HepG2 (cell line): ENCODE measurements around the gene RARS2. TPM values are rescaled to one million over a fixed set of nuclear protein-coding genes. Genes with fewer than 3 reads are reported as not detected.

Experiments used
- CBX2 ChIP-seq, 2 experiments: fragments of 200-600 bp in 1 of 2; sonication (generic); formaldehyde crosslinking in 1 of 2; IDR thresholded peaks; 2 replicates each; pipeline versions ENCODE4 v1.7.0 to v1.8.1; 2018 to 2022; ENCODE audit warnings: low read depth in 2 of 2, low read length in 1 of 2, mild to moderate bottlenecking in 1 of 2, missing genetic modification reagents in 1 of 2
- CC2D1A ChIP-seq: sonication (generic); formaldehyde crosslinking; IDR thresholded peaks from 2 replicates; pipeline ENCODE4 v1.8.1; 2023; ENCODE audit warnings: mild to moderate bottlenecking, missing genetic modification reagents
- CENPX ChIP-seq: sonication (generic); formaldehyde crosslinking; IDR thresholded peaks from 2 replicates; pipeline ENCODE4 v1.9.0; 2021; ENCODE audit warnings: mild to moderate bottlenecking, missing genetic modification reagents, moderate library complexity
- CHD4 ChIP-seq: fragments of 200-600 bp; sonication (generic); IDR thresholded peaks from 2 replicates; pipeline ENCODE4 v1.7.0; 2017; ENCODE audit warnings: mild to moderate bottlenecking, low read length, borderline replicate concordance
- EEA1 ChIP-seq: sonication (generic); formaldehyde crosslinking; IDR thresholded peaks from 2 replicates; pipeline ENCODE4 v1.5.1; 2020; ENCODE audit warnings: mild to moderate bottlenecking, missing genetic modification reagents, borderline replicate concordance
- EHMT2 ChIP-seq: fragments of 200-600 bp; sonication (generic); IDR thresholded peaks from 2 replicates; pipeline ENCODE4 v1.7.0; 2017; ENCODE audit warnings: antibody characterized with exemption, low read depth, low read length, borderline replicate concordance
- JUN ChIP-seq: sonication (generic); formaldehyde crosslinking; IDR thresholded peaks from 2 replicates; pipeline ENCODE4 v1.4.0; 2020; ENCODE audit warnings: mild to moderate bottlenecking, missing genetic modification reagents
- MED13 ChIP-seq: sonication (generic); formaldehyde crosslinking; IDR thresholded peaks from 2 replicates; pipeline ENCODE4 v1.5.0; 2020; ENCODE audit warnings: missing genetic modification reagents
- MED8 ChIP-seq: sonication (generic); formaldehyde crosslinking; IDR thresholded peaks from 2 replicates; pipeline ENCODE4 v1.8.1; 2023; ENCODE audit warnings: mild to moderate bottlenecking, missing genetic modification reagents; ENCODE audit not compliant: insufficient replicate concordance
- MTF2 ChIP-seq: sonication (generic); formaldehyde crosslinking; IDR thresholded peaks from 2 replicates; pipeline ENCODE4 v1.5.0; 2020; ENCODE audit warnings: missing genetic modification reagents, borderline replicate concordance
- NR2C2 ChIP-seq: sonication (generic); formaldehyde crosslinking; IDR thresholded peaks from 2 replicates; pipeline ENCODE4 v1.4.0; 2020; ENCODE audit warnings: missing genetic modification reagents, mild to moderate bottlenecking, moderate library complexity, borderline replicate concordance
- POLR2A ChIP-seq, 2 experiments: IDR thresholded peaks; 2 replicates each; pipeline ENCODE4 v1.6.1; 2011; ENCODE audit warnings: low read depth in 2 of 2, low read length in 2 of 2, mild to moderate bottlenecking in 1 of 2, moderate library complexity in 1 of 2; ENCODE audit not compliant: insufficient read depth in 1 of 2
- POLR2G ChIP-seq: fragments of 200-400 bp; formaldehyde crosslinking; IDR thresholded peaks from 2 replicates; pipeline ENCODE4 v1.6.1; 2018; ENCODE audit warnings: mild to moderate bottlenecking, low read depth, low read length, moderate library complexity
- TARDBP ChIP-seq: sonication (generic); formaldehyde crosslinking; IDR thresholded peaks from 2 replicates; pipeline ENCODE4 v1.8.0; 2022; ENCODE audit warnings: mild to moderate bottlenecking, missing genetic modification reagents
- TBL1XR1 ChIP-seq: fragments of 150-350 bp; IDR thresholded peaks from 2 replicates; pipeline ENCODE4 v1.6.1; 2014; ENCODE audit warnings: borderline replicate concordance, low read length; ENCODE audit not compliant: partially characterized antibody
- ZFP1 ChIP-seq: IDR thresholded peaks from 2 replicates; pipeline ENCODE4 v1.6.1; 2016
- ZNF180 ChIP-seq: sonication (generic); formaldehyde crosslinking; IDR thresholded peaks from 2 replicates; pipeline ENCODE4 v1.4.0; 2020; ENCODE audit warnings: low read depth, missing genetic modification reagents, borderline replicate concordance
- ZNF253 ChIP-seq: sonication (generic); formaldehyde crosslinking; IDR thresholded peaks from 2 replicates; pipeline ENCODE4 v1.8.0; 2022; ENCODE audit warnings: mild to moderate bottlenecking, missing genetic modification reagents, borderline replicate concordance
- ZNF44 ChIP-seq: sonication (generic); formaldehyde crosslinking; IDR thresholded peaks from 2 replicates; pipeline ENCODE4 v1.5.1; 2020; ENCODE audit warnings: mild to moderate bottlenecking, missing genetic modification reagents
- ZNF572 ChIP-seq: sonication (generic); formaldehyde crosslinking; IDR thresholded peaks from 2 replicates; pipeline ENCODE4 v1.5.1; 2020; ENCODE audit warnings: mild to moderate bottlenecking, missing genetic modification reagents
- ZNF709 ChIP-seq: sonication (generic); formaldehyde crosslinking; IDR thresholded peaks from 2 replicates; pipeline ENCODE4 v1.5.0; 2020; ENCODE audit warnings: mild to moderate bottlenecking, missing genetic modification reagents
- ZNF773 ChIP-seq: sonication (generic); formaldehyde crosslinking; IDR thresholded peaks from 2 replicates; pipeline ENCODE4 v1.4.0; 2020; ENCODE audit warnings: missing genetic modification reagents, borderline replicate concordance
- ZNF775 ChIP-seq: sonication (generic); formaldehyde crosslinking; IDR thresholded peaks from 2 replicates; pipeline ENCODE4 v1.4.0; 2020; ENCODE audit warnings: missing genetic modification reagents, mild to moderate bottlenecking, moderate library complexity, borderline replicate concordance
- ZSCAN12 ChIP-seq: sonication (generic); formaldehyde crosslinking; IDR thresholded peaks from 2 replicates; pipeline ENCODE4 v1.9.0; 2021; ENCODE audit warnings: mild to moderate bottlenecking, missing genetic modification reagents
- ZZZ3 ChIP-seq: sonication (generic); formaldehyde crosslinking; IDR thresholded peaks from 2 replicates; pipeline ENCODE4 v1.4.0; 2020; ENCODE audit warnings: missing genetic modification reagents, mild to moderate bottlenecking, borderline replicate concordance
- polyA plus RNA-seq, 8 experiments: library from polyadenylated mRNA; depleted of rRNA in 3 of 8; stranded (reverse) in 7 of 8; unstranded in 1 of 8; fragments of >200 nt; fragmentation: Illumina TruSeq in 4 of 8; extraction: Trizol in 4 of 8; gene quantifications; 2 replicates each; pipeline versions ENCODE4 v1.2.1 to v1.2.3, GENCODE V29; 2011 to 2016; ENCODE audit warnings: low read depth in 4 of 8, missing spikeins in 1 of 8, mixed read lengths in 1 of 8; ENCODE audit not compliant: insufficient read depth in 1 of 8
- total RNA-seq, 5 experiments: library from RNA; depleted of rRNA; stranded (reverse); fragments of >200 nt; fragmentation: Illumina TruSeq; extraction: Trizol; gene quantifications; 2 replicates each; pipeline ENCODE4 v1.2.3, GENCODE V29; 2016; ENCODE audit warnings: low read depth in 1 of 5
- TF ChIP-seq, protein P1 (sequence below): sonication (generic); formaldehyde crosslinking; IDR thresholded peaks from 2 replicates; pipeline ENCODE4 v1.8.1; 2023; ENCODE audit warnings: mild to moderate bottlenecking, inconsistent platforms, moderate library complexity, missing genetic modification reagents, borderline replicate concordance
- TF ChIP-seq, protein P2 (sequence below): sonication (generic); formaldehyde crosslinking; IDR thresholded peaks from 2 replicates; pipeline ENCODE4 v1.8.1; 2022; ENCODE audit warnings: mild to moderate bottlenecking, missing genetic modification reagents
- TF ChIP-seq, protein P3 (sequence below): sonication (generic); formaldehyde crosslinking; IDR thresholded peaks from 2 replicates; pipeline ENCODE4 v1.4.0; 2020; ENCODE audit warnings: mild to moderate bottlenecking, missing genetic modification reagents

The RARS2 gene
- total and polyA plus RNA-seq, 2 of the 13 experiments (the other 11 are each of a cell fraction or from before 2014, with no cell fraction given), result 23.4 to 80.1 TPM

DNA sequence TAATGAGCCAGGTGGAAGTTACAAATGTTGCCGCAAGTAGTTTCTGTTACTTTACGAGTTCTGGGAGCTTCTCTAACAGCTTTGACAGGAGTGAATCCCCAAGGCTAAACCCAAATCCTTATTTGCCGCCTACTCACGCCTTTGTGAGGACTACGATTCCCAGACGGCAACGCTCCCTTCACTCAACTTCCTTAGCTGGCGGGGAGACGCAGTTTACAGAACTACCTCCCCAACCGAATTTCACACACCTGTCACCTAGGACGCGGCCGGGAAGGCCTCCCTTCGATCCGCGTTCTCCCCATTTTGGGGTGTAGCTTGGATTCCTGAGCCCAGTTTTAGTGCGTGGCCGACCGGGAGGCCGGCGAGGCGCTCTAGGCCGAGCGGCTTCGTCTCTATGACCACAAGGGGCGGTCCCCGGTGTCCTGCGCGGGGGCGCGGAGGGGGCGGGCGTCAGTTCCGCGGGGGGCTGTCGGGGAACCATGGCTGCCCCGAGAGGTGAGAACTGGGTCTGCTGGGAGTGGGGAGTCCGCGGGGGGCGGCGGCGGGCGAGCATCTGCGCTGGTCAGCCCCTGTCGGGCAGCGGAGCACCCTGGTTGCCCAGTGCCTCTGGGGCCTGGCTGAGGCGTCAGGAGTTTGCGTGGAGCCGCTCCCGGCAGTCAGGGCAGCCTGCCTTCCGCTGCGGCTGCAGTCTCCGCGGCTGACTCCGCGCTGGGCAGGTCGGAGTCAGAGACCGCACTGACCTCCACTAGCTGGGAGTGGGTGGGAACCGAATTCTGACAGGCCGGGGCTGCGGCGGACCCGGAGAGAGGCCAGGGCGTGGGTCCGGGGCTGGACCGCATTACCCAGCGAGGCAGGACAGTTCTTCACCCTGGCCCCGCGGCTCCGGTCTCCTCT, 117.0 kb downstream of the RARS2 start, which contains the start of gene SLC35A1 (continued):
- TF ChIP-seq ZNF709, result peak; percentile 86
- TF ChIP-seq, protein P1, sequence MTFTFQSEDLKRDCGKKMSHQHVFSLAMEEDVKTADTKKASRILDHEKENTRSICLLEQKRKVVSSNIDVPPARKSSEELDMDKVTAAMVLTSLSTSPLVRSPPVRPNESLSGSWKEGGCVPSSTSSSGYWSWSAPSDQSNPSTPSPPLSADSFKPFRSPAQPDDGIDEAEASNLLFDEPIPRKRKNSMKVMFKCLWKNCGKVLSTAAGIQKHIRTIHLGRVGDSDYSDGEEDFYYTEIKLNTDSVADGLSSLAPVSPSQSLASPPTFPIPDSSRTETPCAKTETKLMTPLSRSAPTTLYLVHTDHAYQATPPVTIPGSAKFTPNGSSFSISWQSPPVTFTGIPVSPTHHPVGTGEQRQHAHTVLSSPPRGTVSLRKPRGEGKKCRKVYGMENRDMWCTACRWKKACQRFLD (CRISPR knock-in tag), result peak; percentile 51; the same call in 1 of the 2 replicates
- 0 out of 2 replicates have a peak, but pooled peaks have one; percentile 63 for TF ChIP-seq CC2D1A (CRISPR knock-in tag)
- TF ChIP-seq, protein P2, sequence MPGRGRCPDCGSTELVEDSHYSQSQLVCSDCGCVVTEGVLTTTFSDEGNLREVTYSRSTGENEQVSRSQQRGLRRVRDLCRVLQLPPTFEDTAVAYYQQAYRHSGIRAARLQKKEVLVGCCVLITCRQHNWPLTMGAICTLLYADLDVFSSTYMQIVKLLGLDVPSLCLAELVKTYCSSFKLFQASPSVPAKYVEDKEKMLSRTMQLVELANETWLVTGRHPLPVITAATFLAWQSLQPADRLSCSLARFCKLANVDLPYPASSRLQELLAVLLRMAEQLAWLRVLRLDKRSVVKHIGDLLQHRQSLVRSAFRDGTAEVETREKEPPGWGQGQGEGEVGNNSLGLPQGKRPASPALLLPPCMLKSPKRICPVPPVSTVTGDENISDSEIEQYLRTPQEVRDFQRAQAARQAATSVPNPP, result 0 out of 2 replicates have a peak, but pooled peaks have one; percentile 23
- no peak for TF ChIP-seq ZSCAN12 (CRISPR knock-in tag)
- TF ChIP-seq EEA1 (CRISPR knock-in tag), result no peak
- peak; percentile 63 to 89; a peak in 3 of 4 replicates for TF ChIP-seq POLR2A (IDR thresholded peaks at IDR 0.05; ENCODE audit: insufficient read depth in 1 of 2, low read depth in 2 of 2, low read length in 2 of 2)
- TF ChIP-seq ZNF775 (CRISPR knock-in tag), result no peak
- TF ChIP-seq POLR2G, result peak; percentile 90
- no peak; the same call in 1 of the 2 replicates for TF ChIP-seq CHD4
- TF ChIP-seq ZNF572 (CRISPR knock-in tag), result no peak
- TF ChIP-seq TBL1XR1, result no peak
- TF ChIP-seq, protein P3, sequence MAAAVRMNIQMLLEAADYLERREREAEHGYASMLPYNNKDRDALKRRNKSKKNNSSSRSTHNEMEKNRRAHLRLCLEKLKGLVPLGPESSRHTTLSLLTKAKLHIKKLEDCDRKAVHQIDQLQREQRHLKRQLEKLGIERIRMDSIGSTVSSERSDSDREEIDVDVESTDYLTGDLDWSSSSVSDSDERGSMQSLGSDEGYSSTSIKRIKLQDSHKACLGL, result peak; percentile 88
- no peak; the same call in 1 of the 2 replicates for TF ChIP-seq ZNF253 (CRISPR knock-in tag)
- 0 out of 2 replicates have a peak, but pooled peaks have one; percentile 31 for TF ChIP-seq ZFP1
- TF ChIP-seq EHMT2, result no peak
- no peak for TF ChIP-seq CBX2 (IDR thresholded peaks at IDR 0.05; ENCODE audit: low read depth, low read length)
- TF ChIP-seq CBX2 (CRISPR knock-in tag; IDR thresholded peaks at IDR 0.05; ENCODE audit: low read depth), result peak; percentile 29; the same call in 1 of the 2 replicates
- peak; percentile 86; the same call in 1 of the 2 replicates for TF ChIP-seq ZNF773 (CRISPR knock-in tag)
- no peak for TF ChIP-seq ZNF180 (CRISPR knock-in tag)
- TF ChIP-seq ZNF44 (CRISPR knock-in tag), result no peak
- peak; percentile 69 for TF ChIP-seq MED8 (CRISPR knock-in tag)
- TF ChIP-seq MTF2 (CRISPR knock-in tag), result no peak
- no peak for TF ChIP-seq MED13
- TF ChIP-seq TARDBP (CRISPR knock-in tag), result peak; percentile 80
- peak; percentile 77 for TF ChIP-seq NR2C2 (CRISPR knock-in tag)
- no peak for TF ChIP-seq JUN (CRISPR knock-in tag)
- no peak for TF ChIP-seq CENPX (CRISPR knock-in tag)
- TF ChIP-seq ZZZ3, result no peak
